Measurements from ENCODE around the gene RFXAP. TPM values are rescaled to one million over a fixed set of nuclear protein-coding genes. Genes with fewer than 3 reads are reported as not detected.
A peak's percentile ranks its signal among the peaks of the same experiment; 100 is the strongest.

Gene RFXAP
- total RNA-seq, 1 experiment from 2014 or later, result 8.7 TPM

DNA sequence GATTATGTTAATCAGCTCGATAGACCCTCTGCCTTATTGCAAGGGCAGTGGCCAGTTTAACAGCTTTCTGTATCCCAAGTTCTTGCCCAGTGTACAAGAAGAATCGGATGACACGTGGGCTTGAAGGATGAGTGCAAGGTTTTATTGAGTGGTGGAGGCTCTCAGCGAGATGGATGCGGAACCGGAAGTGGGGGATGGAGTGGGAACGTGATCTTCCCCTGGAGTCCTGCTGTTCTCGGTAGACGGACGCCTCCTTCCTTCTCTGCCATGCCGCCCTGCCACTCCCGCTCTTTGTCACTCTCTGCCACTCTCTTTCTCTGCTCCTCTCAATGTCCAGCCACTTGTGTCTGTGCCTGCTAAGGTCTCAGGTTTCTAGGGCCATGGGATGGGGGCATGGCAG, 21.0 kb downstream of the RFXAP start:
- Histone ChIP-seq H3K9ac (ENCODE audit: extremely low read depth, insufficient read length, low read length) (no peak overlapping the region), H3K14ac (ENCODE audit: insufficient read depth, low read length) (no peak overlapping the region), H3K18ac (ENCODE audit: insufficient read length, low read depth, low read length) (no peak overlapping the region), H3K27me3 (ENCODE audit: insufficient read depth, low read length) (no peaks in the 10 kb centered on the region), H3K9me3 (ENCODE audit: control insufficient read depth, low read depth, low read length) (no peaks in the 10 kb centered on the region), H4K20me1 (ENCODE audit: control insufficient read depth, insufficient read depth, insufficient read length) (no peaks in the 10 kb centered on the region), H2BK120ac (ENCODE audit: low read depth, low read length, poor library complexity, severe bottlenecking) (no peak overlapping the region), H3K56ac (ENCODE audit: insufficient read length, low read depth, low read length) (no peak overlapping the region), H2BK12ac (ENCODE audit: insufficient read length, low read depth, low read length) (no peak overlapping the region), H2AFZ (ENCODE audit: low read length) (no peak overlapping the region), H3T11ph (ENCODE audit: low read length) (no peak overlapping the region), H2BK15ac (ENCODE audit: low read depth, low read length) (no peak overlapping the region), H2BK5ac (ENCODE audit: insufficient read length, low read length) (no peak overlapping the region), H3K79me2 (ENCODE audit: insufficient read depth, low read length) (no peaks in the 10 kb centered on the region), H2BK20ac (ENCODE audit: low read depth, low read length, poor library complexity, severe bottlenecking) (no peak overlapping the region), H3K23me2 (ENCODE audit: insufficient read length, low read depth, low read length, poor library complexity, severe bottlenecking) (no peaks in the 10 kb centered on the region), H3K79me1 (ENCODE audit: insufficient read depth, low read depth, low read length, poor library complexity, severe bottlenecking) (no peaks in the 10 kb centered on the region), H3K27ac (ENCODE audit: insufficient read length, low read depth, low read length) (no peak overlapping the region), H4K5ac (ENCODE audit: insufficient read length, low read depth, low read length) (no peak overlapping the region), H2AK5ac (ENCODE audit: insufficient read length, low read length) (no peak overlapping the region), H3K4ac (ENCODE audit: low read depth, low read length) (no peak overlapping the region), H4K8ac (replicated peaks; ENCODE audit: insufficient read length, low read depth, low read length) (no peak overlapping the region), H3K23ac (ENCODE audit: insufficient read length, low read depth, low read length) (no peak overlapping the region), H3K4me1 (ENCODE audit: insufficient read depth, low read length) (peaks cover 4% of the 10 kb centered on the region; the same call in 1 of the 2 replicates), H3K4me2 (ENCODE audit: insufficient read depth, insufficient read length, low read length) (no peak overlapping the region), H4K91ac (ENCODE audit: insufficient read length, low read depth, low read length) (no peak overlapping the region)
- no peaks in the 10 kb centered on the region for H3K36me3 Mint-ChIP-seq (ENCODE audit: insufficient read depth in 1 of 3, low read depth in 3 of 3)
- no CpG with 5 or more reads among the region's 12 CpGs for WGBS (ENCODE audit: extremely low coverage, insufficient read length, low lambda C conversion rate)
- no peak for DNase-seq
- H3K27me3 Mint-ChIP-seq (ENCODE audit: low read depth), result no peaks in the 10 kb centered on the region
- peaks cover 24 to 28% of the 10 kb centered on the region in 2 experiments for H3K4me1 Mint-ChIP-seq
- H3K9me3 Mint-ChIP-seq, result no peaks in the 10 kb centered on the region
- TF ChIP-seq, protein P1, sequence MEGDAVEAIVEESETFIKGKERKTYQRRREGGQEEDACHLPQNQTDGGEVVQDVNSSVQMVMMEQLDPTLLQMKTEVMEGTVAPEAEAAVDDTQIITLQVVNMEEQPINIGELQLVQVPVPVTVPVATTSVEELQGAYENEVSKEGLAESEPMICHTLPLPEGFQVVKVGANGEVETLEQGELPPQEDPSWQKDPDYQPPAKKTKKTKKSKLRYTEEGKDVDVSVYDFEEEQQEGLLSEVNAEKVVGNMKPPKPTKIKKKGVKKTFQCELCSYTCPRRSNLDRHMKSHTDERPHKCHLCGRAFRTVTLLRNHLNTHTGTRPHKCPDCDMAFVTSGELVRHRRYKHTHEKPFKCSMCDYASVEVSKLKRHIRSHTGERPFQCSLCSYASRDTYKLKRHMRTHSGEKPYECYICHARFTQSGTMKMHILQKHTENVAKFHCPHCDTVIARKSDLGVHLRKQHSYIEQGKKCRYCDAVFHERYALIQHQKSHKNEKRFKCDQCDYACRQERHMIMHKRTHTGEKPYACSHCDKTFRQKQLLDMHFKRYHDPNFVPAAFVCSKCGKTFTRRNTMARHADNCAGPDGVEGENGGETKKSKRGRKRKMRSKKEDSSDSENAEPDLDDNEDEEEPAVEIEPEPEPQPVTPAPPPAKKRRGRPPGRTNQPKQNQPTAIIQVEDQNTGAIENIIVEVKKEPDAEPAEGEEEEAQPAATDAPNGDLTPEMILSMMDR (conservative IDR thresholded peaks at IDR 0.05), result no peak
- H3K27ac Mint-ChIP-seq, result peak overlapping the region in 2 of 3 experiments; percentile 17 to 34; a peak in 1 of 7 replicates
- no peak overlapping the region for H3K4me3 Mint-ChIP-seq

All from H9 (cell line).